HUES48 (cell line): ENCODE data around the gene RNASEH1.
"Not testable (repeated sequence)": the region's sequence is repeated elsewhere in the genome, so short reads cannot be mapped to it uniquely, and the experiment has no call there.

Experiments
- H3K27ac ChIP-seq: one replicate; pipeline ENCODE4 v1.7.0; 2013; ENCODE audit warnings: low read depth, low read length, inconsistent platforms
- H3K27me3 ChIP-seq: 2 replicates; pipeline ENCODE4 v1.6.1; 2013; ENCODE audit warnings: mild to moderate bottlenecking, low read length; ENCODE audit not compliant: control insufficient read depth, insufficient read depth
- H3K36me3 ChIP-seq: 2 replicates; pipeline ENCODE4 v1.6.1; 2013; ENCODE audit warnings: low read length; ENCODE audit not compliant: control insufficient read depth, insufficient read depth
- H3K4me1 ChIP-seq: 2 replicates; pipeline ENCODE4 v1.6.1; 2013; ENCODE audit warnings: mild to moderate bottlenecking, low read length; ENCODE audit not compliant: control insufficient read depth, insufficient read depth
- H3K4me3 ChIP-seq: 2 replicates; pipeline ENCODE4 v1.5.1; 2013; ENCODE audit warnings: mild to moderate bottlenecking, low read depth, low read length
- H3K9ac ChIP-seq: 2 replicates; pipeline ENCODE4 v1.6.1; 2013; ENCODE audit warnings: mild to moderate bottlenecking, low read depth, low read length, moderate library complexity
- H3K9me3 ChIP-seq: 2 replicates; pipeline ENCODE4 v1.6.1; 2013; ENCODE audit warnings: low read length; ENCODE audit not compliant: control insufficient read depth, insufficient read depth

Gene RNASEH1

DNA sequence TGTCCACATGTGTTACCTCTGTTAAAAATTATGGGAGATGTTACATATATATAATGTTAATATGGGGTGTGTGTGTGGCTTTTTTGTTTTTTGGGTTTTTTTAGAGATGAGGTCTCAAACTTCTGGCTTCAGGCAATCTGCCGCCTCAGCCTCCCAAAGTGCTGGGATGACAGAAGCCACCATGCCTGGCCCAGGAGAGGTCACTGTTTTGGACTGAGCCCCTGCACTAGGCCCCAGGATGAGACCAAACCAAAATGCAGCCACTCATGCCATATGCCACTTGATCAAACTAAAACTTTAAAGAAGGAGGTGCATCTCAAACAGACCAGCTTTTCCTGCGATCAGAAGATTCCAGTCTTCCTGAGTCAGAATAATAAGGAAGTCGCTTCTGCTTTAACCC, 41.3 kb downstream of the RNASEH1 start:
- H3K9me3 ChIP-seq = no peaks in the 10 kb centered on the region; the same call in 1 of the 2 replicates
- H3K4me3 ChIP-seq = no peak overlapping the region
- H3K4me1 ChIP-seq = peaks cover 10% of the 10 kb centered on the region; the same call in 1 of the 2 replicates
- H3K36me3 ChIP-seq = peaks cover 9% of the 10 kb centered on the region; the same call in 1 of the 2 replicates
- no peak overlapping the region for H3K9ac ChIP-seq
- peaks cover 12% of the 10 kb centered on the region; the same call in 1 of the 2 replicates for H3K27me3 ChIP-seq
- no peak overlapping the region for H3K27ac ChIP-seq

DNA sequence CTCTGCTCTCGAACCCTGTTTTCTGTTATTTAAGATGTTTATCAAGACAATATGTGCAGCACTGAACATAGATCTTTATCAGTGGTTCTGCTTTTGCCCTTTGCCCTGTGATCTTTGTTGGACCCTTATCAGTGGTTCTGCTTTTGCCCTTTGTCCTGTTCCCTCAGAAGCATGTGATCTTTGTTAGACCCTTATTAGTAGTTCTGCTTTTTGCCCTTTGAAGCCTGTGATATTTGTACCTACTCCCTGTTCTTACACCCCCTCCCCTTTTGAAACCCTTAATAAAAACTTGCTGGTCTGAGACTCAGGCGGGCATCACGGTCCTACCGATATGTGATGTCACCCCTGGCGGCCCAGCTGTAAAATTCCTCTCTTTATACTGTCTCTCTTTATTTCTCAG, 42.7 kb downstream of the RNASEH1 start:
- not testable (repeated sequence) for H3K4me3 ChIP-seq, H3K4me1 ChIP-seq, H3K36me3 ChIP-seq, H3K9ac ChIP-seq, H3K27me3 ChIP-seq, H3K27ac ChIP-seq, H3K9me3 ChIP-seq

- no peaks in the 10 kb centered on the region for H3K27me3 ChIP-seq
- no peak overlapping the region for H3K4me3 ChIP-seq
- H3K36me3 ChIP-seq = peaks cover 9% of the 10 kb centered on the region; the same call in 1 of the 2 replicates
- H3K4me1 ChIP-seq = 0 out of 2 replicates have a peak, but pooled peaks cover 3% of the 10 kb centered on the region
- no peak overlapping the region for H3K9ac ChIP-seq
- H3K9me3 ChIP-seq = no peaks in the 10 kb centered on the region; the same call in 1 of the 2 replicates
- no peak overlapping the region for H3K27ac ChIP-seq
These were observed 44.9 kb downstream of the RNASEH1 start for GRCh38 chr2:3513026-3513810.

GRCh38 chr2:3512086-3512485, 46.0 kb downstream of the RNASEH1 start:
- Histone ChIP-seq H3K4me3 (no peak overlapping the region), H3K27me3 (no peaks in the 10 kb centered on the region), H3K9ac (no peak overlapping the region), H3K27ac (peak overlapping the region; percentile 37), H3K36me3 (peaks cover 9% of the 10 kb centered on the region; the same call in 1 of the 2 replicates), H3K4me1 (no peaks in the 10 kb centered on the region), H3K9me3 (no peaks in the 10 kb centered on the region; the same call in 1 of the 2 replicates)

DNA sequence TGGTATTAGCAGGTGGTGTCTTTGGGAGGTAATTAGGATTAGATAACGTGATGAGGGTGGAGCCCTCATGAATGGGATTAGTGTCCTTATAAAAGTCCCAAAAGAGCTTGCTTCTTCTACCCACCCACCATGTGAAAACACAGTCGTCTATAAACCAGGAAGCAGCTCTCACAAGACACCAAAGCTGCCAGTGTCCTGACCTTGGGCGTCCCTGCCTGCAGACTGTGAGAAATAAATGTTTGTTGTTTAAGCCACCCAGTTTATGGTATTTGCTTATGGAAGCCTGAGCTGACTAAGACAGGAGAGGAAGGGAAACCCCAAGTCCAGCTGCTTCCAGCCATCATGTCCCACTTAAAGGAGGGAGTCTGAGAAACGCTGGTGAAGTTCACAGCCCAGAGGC, 52.4 kb downstream of the RNASEH1 start:
- no peaks in the 10 kb centered on the region for H3K9me3 ChIP-seq
- H3K9ac ChIP-seq = no peak overlapping the region
- no peaks in the 10 kb centered on the region for H3K4me1 ChIP-seq
- H3K4me3 ChIP-seq = no peak overlapping the region
- no peaks in the 10 kb centered on the region for H3K27me3 ChIP-seq
- no peak overlapping the region for H3K27ac ChIP-seq
- H3K36me3 ChIP-seq = peaks cover 12% of the 10 kb centered on the region

DNA sequence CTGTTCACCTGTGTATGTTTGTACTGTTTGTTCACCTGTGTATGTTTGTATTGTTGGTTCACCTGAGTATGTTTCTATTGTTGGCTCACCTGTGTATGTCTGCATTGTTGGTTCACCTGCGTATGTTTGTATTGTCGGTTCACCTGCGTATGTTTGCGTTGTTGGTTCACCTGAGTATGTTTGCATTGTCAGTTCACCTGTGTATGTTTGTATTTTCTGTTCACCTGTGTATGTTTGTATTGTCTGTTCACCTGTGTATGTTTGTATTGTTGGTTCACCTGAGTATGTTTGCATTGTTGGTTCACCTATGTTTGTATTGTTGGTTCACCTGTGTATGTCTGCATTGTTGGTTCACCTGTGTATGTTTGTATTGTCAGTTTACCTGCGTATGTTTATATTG, 53.4 kb downstream of the RNASEH1 start:
- peaks cover 18% of the 10 kb centered on the region for H3K36me3 ChIP-seq

DNA sequence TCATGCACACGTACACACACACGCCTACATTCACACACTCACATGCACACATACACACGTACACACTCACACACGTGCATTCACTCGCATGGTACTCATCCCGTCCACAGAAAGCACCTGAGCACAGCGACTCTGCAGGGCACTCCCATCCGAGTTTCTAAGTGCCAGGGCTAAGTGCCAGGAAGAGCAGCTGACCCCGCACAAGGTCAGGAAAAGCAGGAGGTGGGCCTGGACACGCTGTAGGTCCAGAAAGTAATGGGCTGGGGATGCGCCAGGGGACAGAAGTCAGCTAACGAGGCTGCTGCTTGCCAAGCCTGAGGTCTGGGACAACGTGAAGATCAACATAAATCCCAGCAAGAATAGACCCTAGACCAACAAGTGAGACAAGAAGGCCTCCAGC, 54.6 kb downstream of the RNASEH1 start:
- H3K4me3 ChIP-seq = no peak overlapping the region
- H3K4me1 ChIP-seq = no peaks in the 10 kb centered on the region
- H3K36me3 ChIP-seq = peaks cover 22% of the 10 kb centered on the region
- no peak overlapping the region for H3K9ac ChIP-seq
- no peaks in the 10 kb centered on the region for H3K9me3 ChIP-seq
- no peak overlapping the region for H3K27ac ChIP-seq
- H3K27me3 ChIP-seq = no peaks in the 10 kb centered on the region

More for the DNA sequence above, 53.4 kb downstream of the RNASEH1 start:
- Histone ChIP-seq H3K9ac (no peak overlapping the region), H3K4me1 (no peaks in the 10 kb centered on the region), H3K27me3 (no peaks in the 10 kb centered on the region), H3K27ac (no peak overlapping the region), H3K9me3 (no peaks in the 10 kb centered on the region), H3K4me3 (no peak overlapping the region)

GRCh38 chr2:3503046-3503445, 55.1 kb downstream of the RNASEH1 start:
- Histone ChIP-seq H3K4me1 (no peaks in the 10 kb centered on the region), H3K4me3 (no peak overlapping the region), H3K27ac (no peak overlapping the region), H3K9ac (no peak overlapping the region), H3K36me3 (peaks cover 25% of the 10 kb centered on the region), H3K27me3 (no peaks in the 10 kb centered on the region), H3K9me3 (no peaks in the 10 kb centered on the region)

DNA sequence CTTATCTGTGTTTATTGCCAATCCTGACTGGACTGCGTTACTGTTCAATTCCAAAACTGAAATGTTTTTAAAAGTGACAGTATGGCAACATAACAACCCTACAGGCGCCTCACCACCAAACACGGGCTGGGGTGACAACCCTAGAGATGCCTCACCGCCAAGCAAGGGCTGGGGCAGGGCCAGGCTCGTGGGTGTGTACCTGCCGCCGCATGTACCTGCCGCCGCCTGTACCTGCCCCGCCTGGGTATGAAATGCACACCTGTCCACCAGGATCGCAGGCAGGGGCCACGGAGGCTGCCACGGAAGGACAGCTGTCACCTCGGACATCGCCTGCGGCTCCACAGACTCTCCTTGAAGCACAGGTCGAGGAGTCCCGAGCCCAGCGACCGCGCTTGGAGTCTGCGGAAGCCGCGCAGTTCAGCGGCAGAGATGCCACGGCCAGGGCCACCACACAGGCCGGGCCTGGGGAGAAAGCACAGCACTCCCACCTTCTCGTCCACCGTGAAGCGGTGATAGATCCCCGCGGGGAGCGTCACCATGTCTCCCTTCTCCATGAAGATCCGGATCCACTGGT, 57.7 kb downstream of the RNASEH1 start:
- no peak overlapping the region for H3K27ac ChIP-seq
- no peak overlapping the region for H3K9ac ChIP-seq
- peaks cover 25% of the 10 kb centered on the region for H3K36me3 ChIP-seq
- no peaks in the 10 kb centered on the region for H3K4me1 ChIP-seq
- H3K27me3 ChIP-seq = no peaks in the 10 kb centered on the region
- no peaks in the 10 kb centered on the region for H3K9me3 ChIP-seq
- no peak overlapping the region for H3K4me3 ChIP-seq

- no peaks in the 10 kb centered on the region for H3K9me3 ChIP-seq
- H3K27ac ChIP-seq = no peak overlapping the region
- H3K4me1 ChIP-seq = no peaks in the 10 kb centered on the region
- H3K9ac ChIP-seq = no peak overlapping the region
- no peaks in the 10 kb centered on the region for H3K27me3 ChIP-seq
- no peak overlapping the region for H3K4me3 ChIP-seq
- H3K36me3 ChIP-seq = peaks cover 18% of the 10 kb centered on the region
These were observed 59.2 kb downstream of the RNASEH1 start for GRCh38 chr2:3498783-3499394.

- H3K27ac ChIP-seq, H3K4me3 ChIP-seq, H3K27me3 ChIP-seq, H3K9me3 ChIP-seq, H3K9ac ChIP-seq, H3K4me1 ChIP-seq: not testable (repeated sequence)
- peaks cover 18% of the 10 kb centered on the region for H3K36me3 ChIP-seq
These were observed 61.4 kb downstream of the RNASEH1 start for GRCh38 chr2:3496708-3497080.
